HG02943 (cell line): ENCODE measurements around the gene NKTR.

Source experiments
- ATAC-seq: cut with Tn5 transposase; IDR thresholded peaks from one replicate; pipeline ENCODE4 v1.9.1; 2021; ENCODE audit warnings: mild to moderate bottlenecking, low read depth, moderate library complexity; ENCODE audit not compliant: unreplicated experiment

NKTR gene

DNA sequence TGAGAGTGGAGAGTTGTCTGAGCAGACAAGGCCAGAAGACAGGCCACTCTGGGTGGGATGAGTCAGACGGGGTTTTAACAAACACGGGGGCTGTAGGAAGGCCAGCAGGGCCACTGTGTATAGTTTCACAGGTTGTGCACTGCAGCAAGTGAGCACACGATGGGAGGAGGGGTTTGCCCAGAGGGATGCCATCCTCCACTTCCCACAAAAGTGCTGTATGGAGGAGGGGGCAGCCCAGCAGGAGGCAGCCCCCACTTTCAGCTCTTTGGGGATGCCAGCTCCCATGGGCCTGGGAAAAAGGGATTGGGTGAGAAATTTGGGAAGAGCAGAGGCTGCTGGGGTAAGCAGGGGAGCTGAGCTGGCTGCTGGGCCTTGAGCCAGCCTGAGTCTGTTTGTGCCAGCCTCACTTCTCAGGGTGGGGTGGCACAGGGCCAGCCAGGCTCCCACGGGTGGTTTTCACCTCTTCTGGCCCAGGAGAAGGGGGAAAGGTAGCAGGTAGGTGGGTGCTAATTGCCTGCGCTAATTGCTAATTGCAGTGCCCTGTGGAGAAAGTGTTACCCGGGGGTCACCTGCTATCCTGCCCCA, 59.7 kb downstream of the NKTR start:
- no peak for ATAC-seq

DNA sequence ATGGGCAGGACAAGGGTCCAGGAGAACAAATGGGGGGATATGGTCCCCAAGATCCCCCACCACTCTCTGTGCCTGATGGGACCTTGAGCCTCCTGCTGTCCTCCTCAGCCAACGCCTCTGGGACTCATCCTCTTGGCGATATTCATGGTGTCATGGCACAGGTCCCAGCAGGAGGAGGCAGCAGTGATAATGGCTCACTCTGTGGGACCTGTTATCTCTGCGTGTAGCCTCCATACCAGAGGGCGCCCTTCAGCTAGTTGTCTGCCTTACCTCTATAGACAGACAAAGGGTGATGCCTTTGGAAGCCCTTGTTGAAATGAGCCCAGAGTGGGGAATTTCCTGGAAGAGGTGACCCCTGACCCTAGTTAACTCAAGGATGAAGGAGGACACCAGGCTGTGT, 60.4 kb downstream of the NKTR start:
- ATAC-seq: no peak

DNA sequence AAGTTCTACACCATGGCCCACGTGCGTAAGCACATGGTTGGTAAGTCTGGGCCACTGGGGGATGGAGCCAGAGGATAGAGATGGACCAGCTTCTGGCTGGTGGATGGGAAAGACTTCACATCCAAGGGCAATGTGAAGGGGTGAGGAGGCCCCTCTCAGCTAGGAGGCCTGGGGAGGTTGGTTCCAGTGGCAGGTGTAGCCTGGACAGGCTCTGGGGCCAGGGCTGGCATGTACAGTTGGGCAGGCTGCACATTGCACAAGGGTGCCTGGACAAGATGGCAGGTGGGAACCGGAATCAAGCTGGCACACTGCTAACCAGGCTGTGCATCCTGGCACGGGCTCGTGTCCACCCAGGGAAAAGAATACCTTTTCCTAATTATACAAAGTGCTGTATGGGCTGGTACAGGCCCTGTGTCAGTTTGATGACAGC, 61.1 kb downstream of the NKTR start:
- ATAC-seq: no peak

DNA sequence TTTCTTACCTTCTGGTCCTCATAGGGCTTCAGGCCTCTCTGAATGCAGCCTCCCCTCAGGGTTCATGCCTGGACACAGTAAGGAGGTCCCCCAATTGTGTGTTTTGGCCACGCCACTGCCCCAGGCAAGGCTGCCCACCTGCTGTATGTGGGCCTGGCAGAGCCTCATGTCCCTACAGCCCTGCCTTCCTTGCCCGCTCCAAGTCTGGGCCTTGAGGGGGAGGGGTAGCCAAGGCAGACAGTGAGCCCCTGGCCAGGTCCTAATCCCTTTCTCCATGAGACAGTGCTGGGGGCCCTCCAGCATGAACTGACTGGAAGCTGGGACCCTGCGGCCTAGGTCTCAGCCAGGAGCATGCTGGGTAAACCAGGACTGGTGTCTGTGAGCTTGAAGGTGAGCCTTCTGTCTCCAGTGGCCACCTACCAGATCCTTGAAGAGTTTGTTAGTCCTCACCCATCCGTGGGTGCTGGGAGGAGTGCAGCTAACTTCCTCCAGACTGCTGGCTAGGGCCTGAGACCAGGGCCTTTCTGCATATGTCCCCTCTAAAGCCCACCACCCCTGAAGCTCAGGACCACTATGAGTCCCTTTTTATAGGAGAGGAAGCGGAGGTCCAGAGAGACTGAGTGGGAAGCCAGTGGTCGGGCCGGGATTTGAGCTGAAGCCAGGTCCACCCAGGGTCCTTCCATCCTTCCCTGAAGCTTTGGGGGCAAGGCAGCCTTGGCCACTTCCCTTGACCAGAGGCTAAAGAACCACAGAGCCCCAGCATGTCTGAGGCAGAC, 61.7 kb downstream of the NKTR start:
- ATAC-seq: no peak

DNA sequence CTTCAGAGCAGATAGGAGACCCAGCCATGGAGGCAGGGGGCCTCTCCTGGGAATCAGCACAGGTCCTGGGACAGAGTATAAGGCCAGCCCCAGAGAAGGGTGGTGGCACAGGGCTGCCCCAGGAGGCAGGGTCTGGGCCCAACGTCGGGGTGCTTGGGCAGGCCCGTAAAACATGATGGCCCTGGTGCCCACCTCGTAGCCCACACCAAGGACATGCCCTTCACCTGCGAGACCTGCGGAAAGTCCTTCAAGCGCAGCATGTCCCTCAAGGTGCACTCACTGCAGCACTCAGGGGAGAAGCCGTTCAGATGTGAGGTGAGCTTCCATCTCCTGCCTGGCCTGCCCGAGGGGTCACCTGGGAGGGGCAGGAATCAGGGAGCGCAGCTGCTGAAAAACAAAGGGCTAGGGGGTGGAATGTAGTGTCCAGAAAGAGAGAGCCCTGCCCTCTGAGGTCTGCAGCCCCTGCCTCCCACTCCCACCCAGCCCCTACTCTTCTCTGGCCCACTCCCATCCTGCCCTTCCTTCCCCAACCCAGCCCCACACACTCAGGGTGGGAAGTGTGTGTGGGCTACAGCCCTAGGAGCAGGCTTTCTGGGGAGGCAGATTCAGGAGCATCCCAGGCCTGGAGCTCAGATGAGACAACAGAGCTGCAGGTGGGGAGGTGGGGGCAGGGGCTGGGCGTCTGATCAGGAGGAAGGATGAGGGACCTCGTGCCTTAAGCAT, 62.5 kb downstream of the NKTR start:
- no peak for ATAC-seq

DNA sequence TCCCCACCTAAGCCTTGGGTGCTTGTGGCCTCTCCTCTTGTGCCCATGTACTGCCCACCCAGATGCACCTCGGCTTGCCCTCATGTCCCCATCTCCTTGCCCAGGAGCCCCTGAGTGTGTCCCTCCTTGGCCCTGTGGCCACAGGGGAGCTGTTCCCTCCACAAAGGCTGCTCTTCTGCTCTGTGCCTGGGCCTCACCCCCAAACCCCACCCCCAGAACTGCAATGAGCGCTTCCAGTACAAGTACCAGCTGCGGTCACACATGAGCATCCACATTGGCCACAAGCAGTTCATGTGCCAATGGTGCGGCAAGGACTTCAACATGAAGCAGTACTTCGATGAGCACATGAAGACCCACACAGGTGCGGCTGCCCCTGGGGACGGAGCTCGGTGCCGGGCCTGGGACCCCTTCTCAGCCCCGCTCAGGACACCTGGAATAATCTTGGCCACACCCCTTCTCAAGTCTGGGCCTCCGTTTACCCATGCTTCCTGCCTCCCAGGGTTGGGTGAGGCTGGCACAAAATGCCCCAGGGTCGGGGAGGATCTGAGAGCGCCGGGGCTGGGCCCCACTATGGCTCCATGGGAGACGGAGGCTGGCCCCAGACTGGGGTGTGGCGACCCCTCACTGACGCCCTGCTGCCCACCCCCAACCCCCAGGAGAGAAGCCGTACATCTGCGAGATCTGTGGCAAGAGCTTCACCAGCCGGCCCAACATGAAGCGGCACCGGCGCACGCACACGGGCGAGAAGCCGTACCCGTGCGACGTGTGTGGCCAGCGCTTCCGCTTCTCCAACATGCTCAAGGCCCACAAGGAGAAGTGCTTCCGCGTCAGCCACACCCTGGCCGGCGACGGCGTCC, 63.3 kb downstream of the NKTR start:
- ATAC-seq: no peak

DNA sequence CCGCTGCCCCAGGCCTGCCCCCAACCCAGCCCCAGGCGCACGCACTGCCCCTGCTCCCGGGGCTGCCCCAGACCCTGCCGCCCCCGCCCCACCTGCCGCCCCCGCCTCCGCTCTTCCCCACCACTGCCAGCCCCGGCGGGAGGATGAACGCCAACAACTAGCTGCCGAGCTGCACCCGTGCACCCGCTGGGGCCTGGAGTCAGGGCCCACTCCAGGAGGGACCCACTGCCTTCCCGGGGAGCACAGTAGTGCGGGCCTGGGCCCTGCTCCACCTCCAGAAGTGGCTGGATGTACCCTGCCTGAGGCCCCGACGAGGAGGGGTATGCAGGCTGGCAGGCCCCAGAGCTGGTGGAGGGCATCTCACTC, 63.9 kb downstream of the NKTR start:
- no peak for ATAC-seq

DNA sequence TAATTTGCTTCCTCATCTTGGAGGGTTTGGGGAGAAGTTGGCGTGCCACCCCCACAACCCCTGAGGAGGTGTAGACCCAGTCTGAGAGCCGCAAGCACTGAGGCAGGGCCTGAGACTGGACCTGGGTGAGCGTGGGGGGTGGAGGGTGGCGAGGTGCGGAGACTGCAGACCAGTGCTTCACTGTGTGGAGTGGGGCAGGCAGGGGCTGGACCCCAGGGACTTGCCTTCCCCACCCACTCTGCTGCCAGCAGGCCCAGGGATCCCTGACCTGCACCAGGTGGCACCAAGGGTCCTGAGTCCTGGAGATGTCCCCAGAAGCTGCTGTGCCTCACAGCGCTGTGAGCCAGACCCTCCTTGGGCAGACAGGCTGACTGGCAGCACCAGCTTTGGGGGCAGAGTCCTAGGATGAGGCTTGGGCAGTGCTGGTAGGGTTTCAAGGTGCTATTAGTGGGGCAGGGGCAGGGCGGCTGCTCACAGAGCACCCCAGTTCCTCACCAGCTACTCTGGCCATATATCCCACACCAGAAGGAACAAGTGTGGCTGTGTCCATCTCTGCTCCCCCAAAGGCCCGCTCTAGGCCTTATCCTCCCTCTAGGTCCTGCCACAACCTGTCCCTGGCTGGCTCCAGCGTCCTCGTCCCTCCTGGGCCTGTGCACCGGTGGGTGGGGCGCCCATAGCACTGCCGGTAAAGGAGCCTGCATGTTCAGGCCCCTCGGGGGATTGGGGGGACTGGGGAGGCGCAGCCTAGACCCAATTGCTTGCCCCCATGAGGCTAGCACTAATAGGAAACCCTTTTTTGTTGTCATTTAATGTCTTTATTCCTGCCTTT, 64.8 kb downstream of the NKTR start:
- no peak for ATAC-seq

DNA sequence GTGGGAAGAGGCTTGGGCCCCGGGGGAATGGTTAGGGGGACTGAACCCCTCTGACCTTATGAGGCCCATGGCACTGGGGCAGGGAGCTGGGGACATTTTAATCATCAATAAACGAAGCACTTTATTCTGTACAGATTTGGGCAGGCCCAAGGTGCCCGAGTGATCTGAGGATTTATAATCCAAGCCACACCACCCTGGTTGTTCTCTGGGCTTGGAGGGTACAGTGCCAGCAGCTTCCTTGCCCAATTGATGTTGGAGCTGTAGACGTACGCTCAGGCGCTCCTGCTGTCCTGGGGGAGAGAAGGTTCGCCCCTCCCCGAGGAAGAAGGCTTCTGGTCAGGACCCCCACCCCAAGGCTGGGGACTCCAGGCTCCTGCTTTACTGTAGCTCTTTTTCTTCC, 65.5 kb downstream of the NKTR start:
- no peak for ATAC-seq

DNA sequence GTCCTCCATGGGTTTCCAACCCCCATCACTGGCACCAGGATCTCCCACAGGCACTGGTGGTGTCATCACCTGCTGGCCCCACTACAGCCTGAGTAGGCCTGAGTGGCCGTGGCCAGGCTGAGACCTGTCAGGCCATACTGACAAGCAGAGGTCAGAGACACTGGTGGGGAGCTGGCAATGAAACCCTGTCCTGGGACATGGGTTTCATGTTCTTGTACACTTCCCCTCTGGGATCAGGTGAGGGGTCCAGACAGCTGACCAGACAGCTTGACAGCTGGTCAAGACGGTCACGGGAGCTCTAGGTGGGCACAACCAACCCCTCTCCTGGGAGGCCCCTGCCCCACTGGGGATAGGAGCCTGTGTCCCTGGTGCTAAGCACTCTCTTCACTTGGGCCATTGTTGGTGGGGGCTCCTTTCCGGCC, 66.1 kb downstream of the NKTR start:
- ATAC-seq: no peak

DNA sequence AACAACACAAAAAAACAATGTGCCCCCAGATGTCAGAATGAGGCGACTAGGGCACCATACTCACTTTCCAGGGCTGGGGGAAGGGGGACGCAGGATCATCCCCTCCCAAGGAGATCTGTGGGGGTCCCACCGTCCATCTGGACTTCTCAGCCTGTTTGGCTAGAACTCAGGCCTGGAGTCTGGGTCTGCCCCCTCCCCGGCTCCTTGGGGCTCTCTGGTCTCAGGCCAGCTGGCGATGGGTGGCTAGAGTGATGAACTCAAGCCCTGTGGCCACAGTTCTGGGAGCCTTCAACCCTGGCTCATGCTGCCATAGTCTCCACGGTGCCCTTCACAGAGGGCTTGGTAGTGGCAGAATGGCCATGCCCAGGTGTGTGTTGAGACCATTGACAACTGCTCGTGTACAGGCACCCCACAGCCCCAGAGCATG, 66.6 kb downstream of the NKTR start:
- ATAC-seq: no peak

DNA sequence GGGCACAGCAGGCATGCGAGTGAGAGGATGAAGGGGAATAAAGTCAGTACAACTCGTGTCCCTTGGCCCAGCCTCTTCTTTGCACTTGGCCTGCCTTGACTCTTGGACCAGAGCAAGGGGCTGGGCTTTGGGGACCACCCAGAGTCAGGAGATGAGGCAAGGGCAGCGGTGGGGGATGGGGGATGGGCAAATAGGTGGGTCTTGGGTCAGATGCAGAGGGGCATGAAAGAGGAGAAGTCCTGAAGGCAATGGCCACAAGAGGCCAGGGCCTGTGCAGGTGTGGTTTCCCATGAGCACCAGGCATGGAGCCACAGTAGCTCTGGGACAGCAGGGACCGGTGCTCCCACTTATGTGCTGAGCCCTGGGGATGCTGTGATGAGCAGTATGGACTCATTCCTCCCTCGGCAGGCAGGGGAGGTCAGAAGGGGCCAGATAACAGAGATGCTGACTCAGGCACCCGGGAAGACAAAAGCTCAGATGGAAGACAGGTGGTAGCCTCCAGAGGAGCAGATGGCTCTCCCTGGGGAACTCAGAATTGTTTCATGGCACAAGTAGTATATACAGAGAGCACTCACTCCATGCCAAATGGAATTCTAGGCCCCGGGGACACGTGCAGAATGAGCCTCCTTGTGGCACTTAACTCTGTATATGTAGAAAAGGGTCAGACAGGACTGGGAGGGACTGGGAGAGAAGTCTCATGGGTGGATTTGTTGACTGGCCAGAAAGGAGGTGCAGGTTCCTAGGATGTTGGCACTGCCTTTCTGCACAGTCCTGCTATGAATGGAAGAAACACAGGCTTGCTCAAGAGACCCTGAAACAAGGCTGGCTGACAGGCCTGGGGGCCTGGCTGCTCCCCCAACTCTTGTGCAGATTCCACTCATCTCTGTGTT, 67.3 kb downstream of the NKTR start:
- ATAC-seq: no peak

DNA sequence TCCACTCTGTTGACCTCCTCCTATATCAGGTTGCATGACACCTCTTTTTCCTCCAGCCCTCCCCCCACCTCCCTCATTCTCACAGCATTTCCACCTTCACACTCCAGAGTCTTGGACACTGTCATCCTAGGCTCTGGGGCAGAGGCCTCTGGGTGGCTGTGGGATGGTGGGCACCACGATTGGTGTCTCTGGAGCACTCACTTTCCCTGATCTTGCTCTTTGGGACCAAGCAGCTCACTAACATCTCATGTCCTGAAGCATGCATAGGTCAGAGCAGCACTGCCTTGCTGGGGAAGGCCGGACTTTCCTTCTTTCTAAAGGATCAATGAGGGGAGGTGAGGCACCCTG, 67.9 kb downstream of the NKTR start:
- no peak for ATAC-seq

DNA sequence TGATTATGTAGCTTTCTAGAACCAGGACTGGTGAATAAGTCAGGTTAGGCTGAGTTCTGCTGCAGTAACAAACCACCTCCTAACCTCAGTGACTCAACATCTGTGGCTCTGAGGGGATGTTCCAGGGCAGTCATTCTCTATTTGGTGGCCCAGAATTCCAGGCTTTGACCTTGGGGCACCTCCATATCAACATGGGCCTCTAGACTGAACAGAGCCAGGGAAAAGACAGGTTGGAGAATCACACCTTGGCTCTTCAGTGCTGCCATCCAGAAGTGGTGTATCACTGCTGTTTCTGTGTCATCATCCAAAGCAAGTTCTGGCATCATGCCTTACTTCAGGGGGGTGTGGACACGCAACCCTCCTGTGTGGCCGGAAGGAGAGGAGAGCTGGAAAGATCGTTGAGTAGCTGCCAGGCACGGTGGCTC, 68.3 kb downstream of the NKTR start:
- no peak for ATAC-seq

DNA sequence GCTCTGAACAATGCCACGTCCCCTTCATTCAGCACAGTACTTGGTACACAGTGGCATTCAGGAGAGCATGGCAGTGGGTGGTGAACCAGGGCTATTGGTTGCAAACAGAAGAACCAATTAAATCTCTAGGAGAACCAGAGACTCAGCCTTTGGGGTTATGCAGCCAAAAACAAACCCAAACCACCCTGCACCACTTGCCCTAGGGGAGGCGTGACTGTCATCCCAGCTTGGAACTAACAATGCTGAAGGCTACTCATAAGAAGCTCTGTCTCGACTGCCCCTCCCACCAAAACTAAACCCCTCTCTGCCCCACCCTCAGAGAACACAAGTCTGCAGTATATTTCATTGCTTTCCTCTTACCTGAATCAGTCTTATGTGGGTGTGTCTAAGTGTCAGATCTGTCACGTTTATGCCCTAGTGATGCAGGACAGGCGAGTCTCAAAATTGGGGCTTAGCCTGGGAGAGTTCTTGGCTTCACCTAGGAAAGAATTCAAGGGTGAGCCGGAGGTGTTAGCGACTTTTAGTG, 69.6 kb downstream of the NKTR start:
- no peak for ATAC-seq

DNA sequence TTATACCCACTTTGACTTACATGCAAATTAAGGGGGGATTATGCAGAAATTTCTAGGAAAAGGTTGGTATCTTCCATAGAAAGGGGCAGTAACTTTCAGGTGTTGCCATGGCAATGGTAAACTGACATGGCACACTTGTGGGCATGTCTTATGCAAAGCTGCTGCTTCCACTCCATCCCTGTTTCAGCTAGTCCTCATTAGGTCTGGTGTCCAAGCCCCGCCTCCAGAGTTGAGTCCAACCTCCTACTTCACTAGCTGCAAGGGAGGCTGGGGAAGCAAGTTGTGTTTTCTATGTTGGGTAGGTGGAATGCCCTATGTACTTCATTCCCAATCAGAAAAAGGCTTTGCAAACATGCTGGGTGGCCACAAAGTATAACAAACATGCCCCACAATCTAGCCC, 70.2 kb downstream of the NKTR start:
- no peak for ATAC-seq

DNA sequence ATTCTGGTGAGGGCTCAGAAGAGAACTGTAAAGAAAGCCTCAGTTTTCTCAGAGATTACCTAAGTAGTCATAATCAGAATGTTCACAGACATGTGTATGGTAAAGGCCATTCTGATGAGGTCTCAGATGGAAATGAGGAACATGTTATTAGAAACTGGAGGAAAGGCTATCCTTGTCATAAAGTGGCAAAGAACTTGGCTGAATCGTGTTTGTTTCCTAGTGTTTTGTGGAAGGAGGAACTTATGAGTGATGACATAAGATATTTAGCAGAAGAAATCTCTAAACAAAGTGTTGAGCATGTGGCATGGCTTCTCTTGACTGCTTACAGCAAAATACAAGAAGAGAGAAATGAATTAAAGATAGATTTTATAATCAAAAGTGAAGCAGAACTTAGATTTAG, 72.0 kb downstream of the NKTR start:
- no peak for ATAC-seq

DNA sequence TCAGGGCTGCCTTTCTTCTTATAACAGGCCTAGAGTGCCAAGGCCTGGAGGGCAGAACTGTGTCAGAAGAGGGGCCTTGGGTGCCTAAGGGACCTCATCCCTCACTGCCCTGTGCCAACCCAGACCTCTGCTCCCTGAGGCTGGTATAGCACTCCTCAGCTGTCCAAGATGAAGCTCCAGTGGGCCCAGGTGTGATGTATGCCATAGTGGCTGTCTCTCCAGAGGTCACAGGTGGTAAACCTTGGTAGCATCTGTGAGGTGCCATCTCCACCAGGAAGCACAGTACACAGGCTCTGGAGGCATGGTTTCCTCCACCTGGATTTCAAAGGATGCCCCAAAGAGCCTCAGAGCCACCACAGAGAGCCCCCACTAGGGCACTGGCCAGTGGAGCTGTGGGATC, 72.6 kb downstream of the NKTR start:
- no peak for ATAC-seq

DNA sequence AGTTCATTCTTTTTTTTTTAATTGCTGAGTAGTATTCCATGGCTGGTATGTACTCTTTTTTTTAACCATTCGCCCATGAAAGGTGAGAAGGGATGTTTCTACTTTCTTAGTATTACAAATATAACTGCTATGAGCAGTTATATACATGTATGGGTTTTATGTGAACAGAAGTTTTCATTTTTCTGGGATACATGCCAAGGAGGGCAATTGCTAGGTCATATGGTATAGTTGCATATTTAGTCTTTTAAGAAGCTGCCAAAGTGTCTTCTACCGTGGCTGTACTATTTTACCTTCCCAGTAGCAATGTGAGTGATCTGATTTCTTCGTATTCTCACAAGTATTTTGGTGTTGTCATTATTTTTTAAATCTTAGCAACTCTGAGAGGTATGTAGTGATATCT, 73.7 kb downstream of the NKTR start:
- no peak for ATAC-seq
